ENCODE measurements around the gene IQCK.

DNA sequence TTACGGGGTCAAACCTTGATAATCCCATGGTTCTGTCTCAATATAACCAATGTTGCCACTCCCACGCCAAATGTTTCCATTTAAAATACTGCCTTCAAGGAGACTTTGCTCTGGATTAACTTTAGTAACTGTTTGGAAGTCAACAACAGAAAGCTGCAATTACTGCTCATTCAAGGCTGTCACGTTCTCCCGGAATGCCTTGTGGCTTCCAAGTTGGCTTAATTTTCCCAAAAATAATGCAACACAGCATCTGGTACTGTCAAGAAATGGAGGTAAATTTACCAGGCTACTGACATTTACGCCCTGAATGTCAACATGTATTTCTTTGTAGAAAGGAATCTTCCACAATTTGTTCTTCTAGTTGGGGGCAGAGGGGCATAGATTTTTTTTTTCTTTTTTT, 128.4 kb downstream of the IQCK start:
- TF ChIP-seq, protein P1, sequence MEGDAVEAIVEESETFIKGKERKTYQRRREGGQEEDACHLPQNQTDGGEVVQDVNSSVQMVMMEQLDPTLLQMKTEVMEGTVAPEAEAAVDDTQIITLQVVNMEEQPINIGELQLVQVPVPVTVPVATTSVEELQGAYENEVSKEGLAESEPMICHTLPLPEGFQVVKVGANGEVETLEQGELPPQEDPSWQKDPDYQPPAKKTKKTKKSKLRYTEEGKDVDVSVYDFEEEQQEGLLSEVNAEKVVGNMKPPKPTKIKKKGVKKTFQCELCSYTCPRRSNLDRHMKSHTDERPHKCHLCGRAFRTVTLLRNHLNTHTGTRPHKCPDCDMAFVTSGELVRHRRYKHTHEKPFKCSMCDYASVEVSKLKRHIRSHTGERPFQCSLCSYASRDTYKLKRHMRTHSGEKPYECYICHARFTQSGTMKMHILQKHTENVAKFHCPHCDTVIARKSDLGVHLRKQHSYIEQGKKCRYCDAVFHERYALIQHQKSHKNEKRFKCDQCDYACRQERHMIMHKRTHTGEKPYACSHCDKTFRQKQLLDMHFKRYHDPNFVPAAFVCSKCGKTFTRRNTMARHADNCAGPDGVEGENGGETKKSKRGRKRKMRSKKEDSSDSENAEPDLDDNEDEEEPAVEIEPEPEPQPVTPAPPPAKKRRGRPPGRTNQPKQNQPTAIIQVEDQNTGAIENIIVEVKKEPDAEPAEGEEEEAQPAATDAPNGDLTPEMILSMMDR (IDR thresholded peaks at IDR 0.05; ENCODE audit: low read depth, low read length), result no peak
- TF ChIP-seq EZH2phosphoT487 (IDR thresholded peaks at IDR 0.05; ENCODE audit: low read depth), result no peak
